ENCODE measurements around the gene RMND5B.

DNA sequence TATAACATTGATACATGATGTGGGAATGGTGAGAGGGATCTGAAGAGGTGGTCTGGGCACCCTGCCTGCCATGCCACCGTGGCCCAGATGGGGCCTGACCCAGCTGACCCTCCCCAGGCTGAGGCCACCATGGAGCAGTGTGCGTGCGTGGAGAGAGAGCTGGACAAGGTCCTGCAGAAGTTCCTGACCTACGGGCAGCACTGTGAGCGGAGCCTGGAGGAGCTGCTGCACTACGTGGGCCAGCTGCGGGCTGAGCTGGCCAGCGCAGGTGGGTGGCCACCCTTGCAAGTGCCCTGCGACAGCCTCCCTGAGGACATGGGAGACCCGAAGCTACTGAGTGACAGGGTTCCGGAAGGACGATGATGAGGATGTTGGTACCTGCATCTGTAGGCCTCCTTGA lies 7.2 kb downstream of the RMND5B start:
- TF ChIP-seq GABPA (IDR thresholded peaks at IDR 0.05 in 1 of 2, conservative IDR thresholded peaks at IDR 0.05 in 1 of 2) (no peak), RAD21 (IDR thresholded peaks at IDR 0.05) (no peak), JUND (IDR thresholded peaks at IDR 0.05) (no peak), HNF4G (IDR thresholded peaks at IDR 0.05) (no peak), SP1 (IDR thresholded peaks at IDR 0.05) (no peak), NR2F2 (IDR thresholded peaks at IDR 0.05) (no peak), TAF1 (conservative IDR thresholded peaks at IDR 0.05) (no peak), YY1 (IDR thresholded peaks at IDR 0.05) (no peak)
- TF ChIP-seq, protein P1, sequence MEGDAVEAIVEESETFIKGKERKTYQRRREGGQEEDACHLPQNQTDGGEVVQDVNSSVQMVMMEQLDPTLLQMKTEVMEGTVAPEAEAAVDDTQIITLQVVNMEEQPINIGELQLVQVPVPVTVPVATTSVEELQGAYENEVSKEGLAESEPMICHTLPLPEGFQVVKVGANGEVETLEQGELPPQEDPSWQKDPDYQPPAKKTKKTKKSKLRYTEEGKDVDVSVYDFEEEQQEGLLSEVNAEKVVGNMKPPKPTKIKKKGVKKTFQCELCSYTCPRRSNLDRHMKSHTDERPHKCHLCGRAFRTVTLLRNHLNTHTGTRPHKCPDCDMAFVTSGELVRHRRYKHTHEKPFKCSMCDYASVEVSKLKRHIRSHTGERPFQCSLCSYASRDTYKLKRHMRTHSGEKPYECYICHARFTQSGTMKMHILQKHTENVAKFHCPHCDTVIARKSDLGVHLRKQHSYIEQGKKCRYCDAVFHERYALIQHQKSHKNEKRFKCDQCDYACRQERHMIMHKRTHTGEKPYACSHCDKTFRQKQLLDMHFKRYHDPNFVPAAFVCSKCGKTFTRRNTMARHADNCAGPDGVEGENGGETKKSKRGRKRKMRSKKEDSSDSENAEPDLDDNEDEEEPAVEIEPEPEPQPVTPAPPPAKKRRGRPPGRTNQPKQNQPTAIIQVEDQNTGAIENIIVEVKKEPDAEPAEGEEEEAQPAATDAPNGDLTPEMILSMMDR (IDR thresholded peaks at IDR 0.05; ENCODE audit: low read depth, low read length, missing input control) = no peak
- TF ChIP-seq, protein P2, sequence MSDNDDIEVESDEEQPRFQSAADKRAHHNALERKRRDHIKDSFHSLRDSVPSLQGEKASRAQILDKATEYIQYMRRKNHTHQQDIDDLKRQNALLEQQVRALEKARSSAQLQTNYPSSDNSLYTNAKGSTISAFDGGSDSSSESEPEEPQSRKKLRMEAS (IDR thresholded peaks at IDR 0.05) = no peak
- TF ChIP-seq, protein P3, sequence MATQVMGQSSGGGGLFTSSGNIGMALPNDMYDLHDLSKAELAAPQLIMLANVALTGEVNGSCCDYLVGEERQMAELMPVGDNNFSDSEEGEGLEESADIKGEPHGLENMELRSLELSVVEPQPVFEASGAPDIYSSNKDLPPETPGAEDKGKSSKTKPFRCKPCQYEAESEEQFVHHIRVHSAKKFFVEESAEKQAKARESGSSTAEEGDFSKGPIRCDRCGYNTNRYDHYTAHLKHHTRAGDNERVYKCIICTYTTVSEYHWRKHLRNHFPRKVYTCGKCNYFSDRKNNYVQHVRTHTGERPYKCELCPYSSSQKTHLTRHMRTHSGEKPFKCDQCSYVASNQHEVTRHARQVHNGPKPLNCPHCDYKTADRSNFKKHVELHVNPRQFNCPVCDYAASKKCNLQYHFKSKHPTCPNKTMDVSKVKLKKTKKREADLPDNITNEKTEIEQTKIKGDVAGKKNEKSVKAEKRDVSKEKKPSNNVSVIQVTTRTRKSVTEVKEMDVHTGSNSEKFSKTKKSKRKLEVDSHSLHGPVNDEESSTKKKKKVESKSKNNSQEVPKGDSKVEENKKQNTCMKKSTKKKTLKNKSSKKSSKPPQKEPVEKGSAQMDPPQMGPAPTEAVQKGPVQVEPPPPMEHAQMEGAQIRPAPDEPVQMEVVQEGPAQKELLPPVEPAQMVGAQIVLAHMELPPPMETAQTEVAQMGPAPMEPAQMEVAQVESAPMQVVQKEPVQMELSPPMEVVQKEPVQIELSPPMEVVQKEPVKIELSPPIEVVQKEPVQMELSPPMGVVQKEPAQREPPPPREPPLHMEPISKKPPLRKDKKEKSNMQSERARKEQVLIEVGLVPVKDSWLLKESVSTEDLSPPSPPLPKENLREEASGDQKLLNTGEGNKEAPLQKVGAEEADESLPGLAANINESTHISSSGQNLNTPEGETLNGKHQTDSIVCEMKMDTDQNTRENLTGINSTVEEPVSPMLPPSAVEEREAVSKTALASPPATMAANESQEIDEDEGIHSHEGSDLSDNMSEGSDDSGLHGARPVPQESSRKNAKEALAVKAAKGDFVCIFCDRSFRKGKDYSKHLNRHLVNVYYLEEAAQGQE (IDR thresholded peaks at IDR 0.05) = no peak
- TF ChIP-seq, protein P4, sequence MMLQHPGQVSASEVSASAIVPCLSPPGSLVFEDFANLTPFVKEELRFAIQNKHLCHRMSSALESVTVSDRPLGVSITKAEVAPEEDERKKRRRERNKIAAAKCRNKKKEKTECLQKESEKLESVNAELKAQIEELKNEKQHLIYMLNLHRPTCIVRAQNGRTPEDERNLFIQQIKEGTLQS (IDR thresholded peaks at IDR 0.05) = no peak

All from liver (tissue), 3 donors.